CD14-positive monocyte (primary cell): ENCODE data around the gene TAL2. TPM values are rescaled to one million over a fixed set of nuclear protein-coding genes. Genes with fewer than 3 reads are reported as not detected.

Source experiments
- DNase-seq, 3 donors: peaks; one replicate each; pipeline ENCODE4 v3.0.0-alpha.2; 2011 to 2022
- H2AFZ ChIP-seq: 2 replicates; pipeline ENCODE4 v1.6.0; 2012; ENCODE audit warnings: mild to moderate bottlenecking, low read depth, low read length, inconsistent platforms; ENCODE audit not compliant: insufficient read depth, poor library complexity, severe bottlenecking
- H3K27ac ChIP-seq, 2 donors: 1 replicate in 1 of 2; 2 replicates in 1 of 2; pipeline ENCODE4 v1.5.1; 2012 to 2013; ENCODE audit warnings: low read length in 2 of 2, control low read depth in 1 of 2, inconsistent platforms in 1 of 2, low read depth in 1 of 2, mild to moderate bottlenecking in 1 of 2
- H3K27me3 ChIP-seq, 2 donors: one replicate each; pipeline versions ENCODE4 v1.6.0 to v1.6.1; 2011 to 2013; ENCODE audit warnings: low read length in 2 of 2; ENCODE audit not compliant: control insufficient read depth in 2 of 2, insufficient read depth in 2 of 2
- H3K36me3 ChIP-seq, 2 donors: replicated peaks in 1 of 2; 1 replicate in 1 of 2; 2 replicates in 1 of 2; pipeline versions ENCODE4 v1.5.1 to v1.6.1; 2012 to 2013; ENCODE audit warnings: low read length in 2 of 2, control low read depth in 1 of 2, inconsistent platforms in 1 of 2, mild to moderate bottlenecking in 1 of 2; ENCODE audit not compliant: insufficient read depth in 2 of 2, control insufficient read depth in 1 of 2
- H3K4me1 ChIP-seq, 2 donors: 1 replicate in 1 of 2; 2 replicates in 1 of 2; pipeline versions ENCODE4 v1.5.1 to v1.6.1; 2012 to 2013; ENCODE audit warnings: low read length in 2 of 2, control low read depth in 1 of 2, inconsistent platforms in 1 of 2, mild to moderate bottlenecking in 1 of 2, moderate library complexity in 1 of 2; ENCODE audit not compliant: insufficient read depth in 2 of 2, control insufficient read depth in 1 of 2
- H3K4me2 ChIP-seq: replicated peaks from 2 replicates; pipeline ENCODE3; 2012; ENCODE audit warnings: low read length, moderate library complexity, mild to moderate bottlenecking; ENCODE audit not compliant: poor library complexity, severe bottlenecking; ENCODE audit errors: extremely low read depth
- H3K4me3 ChIP-seq, 3 experiments: fragments of 200-600 bp in 1 of 3; sonication (generic) in 1 of 3; replicated peaks in 1 of 3; 1 replicate in 2 of 3; 2 replicates in 1 of 3; pipeline ENCODE4 v1.5.1; 2011 to 2013; ENCODE audit warnings: low read length in 3 of 3, mild to moderate bottlenecking in 3 of 3, control low read depth in 2 of 3, low read depth in 2 of 3, inconsistent platforms in 1 of 3, moderate library complexity in 1 of 3
- H3K79me2 ChIP-seq: 2 replicates; pipeline ENCODE4 v1.6.0; 2012; ENCODE audit warnings: mild to moderate bottlenecking, control low read depth, inconsistent platforms, low read length, moderate library complexity; ENCODE audit not compliant: insufficient read depth
- H3K9ac ChIP-seq: 2 replicates; pipeline ENCODE4 v1.6.0; 2017; ENCODE audit warnings: low read length, mild to moderate bottlenecking; ENCODE audit not compliant: insufficient read depth, poor library complexity, severe bottlenecking
- H3K9me3 ChIP-seq, 2 donors: replicated peaks in 1 of 2; 1 replicate in 1 of 2; 2 replicates in 1 of 2; pipeline versions ENCODE4 v1.5.1 to v1.6.1; 2012 to 2013; ENCODE audit warnings: low read length in 2 of 2, control low read depth in 1 of 2; ENCODE audit not compliant: control insufficient read depth in 1 of 2, insufficient read depth in 1 of 2
- H4K20me1 ChIP-seq: 2 replicates; pipeline ENCODE4 v1.6.0; 2012; ENCODE audit warnings: mild to moderate bottlenecking, low read length, control low read depth, moderate library complexity; ENCODE audit not compliant: insufficient read depth
- H3K27ac Mint-ChIP-seq, 7 donors: one replicate each; pipeline ENCODE4 v1.8.0; 2020; ENCODE audit warnings: mild to moderate bottlenecking in 7 of 7, mixed read lengths in 7 of 7, moderate library complexity in 6 of 7, inconsistent platforms in 2 of 7
- H3K27me3 Mint-ChIP-seq, 3 donors: one replicate each; pipeline ENCODE4 v1.8.0; 2021 to 2022; ENCODE audit warnings: low read depth in 3 of 3, mild to moderate bottlenecking in 3 of 3, mixed read lengths in 3 of 3, moderate library complexity in 3 of 3, inconsistent platforms in 1 of 3
- H3K36me3 Mint-ChIP-seq, 2 donors: one replicate each; pipeline ENCODE4 v1.8.0; 2020; ENCODE audit warnings: mixed read lengths in 2 of 2, inconsistent platforms in 1 of 2, mild to moderate bottlenecking in 1 of 2
- H3K4me1 Mint-ChIP-seq: one replicate; pipeline ENCODE4 v1.8.0; 2020; ENCODE audit warnings: mild to moderate bottlenecking, mixed read lengths
- H3K4me3 Mint-ChIP-seq, 2 donors: one replicate each; pipeline ENCODE4 v1.8.0; 2020; ENCODE audit warnings: mild to moderate bottlenecking in 2 of 2, mixed read lengths in 2 of 2, moderate library complexity in 1 of 2
- H3K9me3 Mint-ChIP-seq, 7 donors: one replicate each; pipeline ENCODE4 v1.8.0; 2020 to 2022; ENCODE audit warnings: mixed read lengths in 7 of 7, mild to moderate bottlenecking in 6 of 7, moderate library complexity in 6 of 7, inconsistent platforms in 2 of 7
- WGBS: methylation state at CpG from one replicate; pipeline ENCODE4 v1.1.5; 2013; ENCODE audit warnings: missing lambda C conversion rate; ENCODE audit not compliant: insufficient coverage; 5-methylcytosine and 5-hydroxymethylcytosine counted together
- intact Hi-C, 2 donors: fragments of 100-400 bp; cut with micrococcal nuclease; formaldehyde crosslinking; loops; one replicate each; pipeline versions ENCODE4 v1.15.0 to v1.15.1; 2023
- polyA plus RNA-seq, 3 donors: library from polyadenylated mRNA; depleted of rRNA in 1 of 3; unstranded in 2 of 3; stranded (reverse) in 1 of 3; fragments of 300-500 nt in 2 of 3; fragments of >200 nt in 1 of 3; fragmentation: Illumina TruSeq in 2 of 3; gene quantifications; 1 replicate in 2 of 3; 2 replicates in 1 of 3; pipeline ENCODE4 v1.2.3, GENCODE V29; 2012 to 2021
- TF ChIP-seq, protein P1 (sequence below): fragments of 200-600 bp; IDR thresholded peaks from one replicate; pipeline ENCODE4 v1.8.0; 2022; ENCODE audit warnings: antibody characterized with exemption, mild to moderate bottlenecking

TAL2 gene
- polyA plus RNA-seq, 3 donors: not detected

DNA sequence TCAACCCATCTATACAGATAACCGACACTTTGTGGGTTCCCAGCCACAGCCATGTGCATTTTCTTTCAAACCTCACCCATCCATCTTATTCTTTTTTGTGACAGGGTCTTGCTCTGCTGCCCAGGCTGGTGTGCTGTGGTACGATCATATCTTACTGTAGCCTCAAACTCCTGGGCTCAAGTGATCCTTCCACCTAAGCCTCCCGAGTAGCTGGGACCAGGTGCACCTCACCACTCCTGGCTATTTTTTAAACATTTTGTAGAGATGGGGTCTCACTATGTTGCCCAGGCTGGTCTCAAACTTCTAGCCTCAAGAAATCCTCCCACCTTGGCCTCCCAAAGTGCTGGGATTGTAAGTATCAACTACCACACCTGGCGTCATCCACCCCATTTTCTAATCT, 24.7 kb downstream of the TAL2 start:
- Histone ChIP-seq H3K4me2 (no peak overlapping the region), H3K27ac (no peak overlapping the region), H3K79me2 (no peaks in the 10 kb centered on the region), H3K4me1 (no peaks in the 10 kb centered on the region), H3K9ac (no peak overlapping the region), H3K4me3 (no peak overlapping the region), H4K20me1 (no peaks in the 10 kb centered on the region), H2AFZ (no peak overlapping the region), H3K36me3 (no peaks in the 10 kb centered on the region), H3K9me3 (no peaks in the 10 kb centered on the region), H3K27me3 (peaks cover under 1 to 3% of the 10 kb centered on the region in 2 donors)
- no peak overlapping the region for H3K4me3 Mint-ChIP-seq
- H3K4me1 Mint-ChIP-seq: no peaks in the 10 kb centered on the region
- H3K27ac Mint-ChIP-seq: no peak overlapping the region
- H3K27me3 Mint-ChIP-seq: peaks cover 2 to 7% (median 5%) of the 10 kb centered on the region in 3 donors
- WGBS: 82% methylated on average over 1 of the region's 4 CpGs
- intact Hi-C loops: no loop called here
- DNase-seq: no peak
- H3K9me3 Mint-ChIP-seq: no peaks in the 10 kb centered on the region
- H3K36me3 Mint-ChIP-seq: no peaks in the 10 kb centered on the region
- TF ChIP-seq, protein P1, sequence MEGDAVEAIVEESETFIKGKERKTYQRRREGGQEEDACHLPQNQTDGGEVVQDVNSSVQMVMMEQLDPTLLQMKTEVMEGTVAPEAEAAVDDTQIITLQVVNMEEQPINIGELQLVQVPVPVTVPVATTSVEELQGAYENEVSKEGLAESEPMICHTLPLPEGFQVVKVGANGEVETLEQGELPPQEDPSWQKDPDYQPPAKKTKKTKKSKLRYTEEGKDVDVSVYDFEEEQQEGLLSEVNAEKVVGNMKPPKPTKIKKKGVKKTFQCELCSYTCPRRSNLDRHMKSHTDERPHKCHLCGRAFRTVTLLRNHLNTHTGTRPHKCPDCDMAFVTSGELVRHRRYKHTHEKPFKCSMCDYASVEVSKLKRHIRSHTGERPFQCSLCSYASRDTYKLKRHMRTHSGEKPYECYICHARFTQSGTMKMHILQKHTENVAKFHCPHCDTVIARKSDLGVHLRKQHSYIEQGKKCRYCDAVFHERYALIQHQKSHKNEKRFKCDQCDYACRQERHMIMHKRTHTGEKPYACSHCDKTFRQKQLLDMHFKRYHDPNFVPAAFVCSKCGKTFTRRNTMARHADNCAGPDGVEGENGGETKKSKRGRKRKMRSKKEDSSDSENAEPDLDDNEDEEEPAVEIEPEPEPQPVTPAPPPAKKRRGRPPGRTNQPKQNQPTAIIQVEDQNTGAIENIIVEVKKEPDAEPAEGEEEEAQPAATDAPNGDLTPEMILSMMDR: no peak

- peaks cover 6 to 16% (median 7%) of the 10 kb centered on the region in 3 donors for H3K27me3 Mint-ChIP-seq
- intact Hi-C loops: loop anchor here (10.0 kb wide), 2 partner anchors 256 to 766 kb away; partner anchors contain the start of gene ABCA1 (in 1 of the 2)
Measured at GRCh38 chr9:105690742-105691141, 28.5 kb downstream of the TAL2 start.

More at GRCh38 chr9:105690742-105691141, 28.5 kb downstream of the TAL2 start:
- Histone ChIP-seq H3K4me3 (no peak overlapping the region), H3K27me3 (peaks cover 3 to 5% of the 10 kb centered on the region in 2 donors), H3K9ac (no peak overlapping the region), H3K79me2 (no peaks in the 10 kb centered on the region), H3K4me2 (no peak overlapping the region), H3K9me3 (no peaks in the 10 kb centered on the region), H2AFZ (no peak overlapping the region), H4K20me1 (no peaks in the 10 kb centered on the region), H3K27ac (no peak overlapping the region), H3K4me1 (peaks cover 20 to 29% of the 10 kb centered on the region in 2 donors), H3K36me3 (no peaks in the 10 kb centered on the region)
- no peak for DNase-seq
- peaks cover 20% of the 10 kb centered on the region for H3K4me1 Mint-ChIP-seq
- no peaks in the 10 kb centered on the region for H3K36me3 Mint-ChIP-seq
- H3K4me3 Mint-ChIP-seq: no peak overlapping the region
- 0% methylated on average over 1 of the region's 2 CpGs for whole genome bisulfite sequencing
- TF ChIP-seq, protein P1: peak; percentile 68
- no peak overlapping the region for H3K27ac Mint-ChIP-seq
- H3K9me3 Mint-ChIP-seq: no peaks in the 10 kb centered on the region
